A673 (cell line): ENCODE measurements around the gene CUBN.

ENCODE experiments used
- CTCF ChIP-seq: fragments of 300-800, 200-600 bp; sonication (generic); conservative IDR thresholded peaks from 2 replicates; pipeline ENCODE4 v1.5.1; 2017; ENCODE audit warnings: low read depth, mild to moderate bottlenecking, antibody characterized with exemption, low read length, moderate library complexity, mixed read lengths
- EZH2 ChIP-seq: fragments of 200-600 bp; sonication (generic); IDR thresholded peaks from 2 replicates; pipeline ENCODE4 v1.6.1; 2017; ENCODE audit warnings: borderline replicate concordance, low read depth, mild to moderate bottlenecking, mixed read lengths, antibody characterized with exemption, low read length; ENCODE audit not compliant: poor library complexity, severe bottlenecking

- TF ChIP-seq CTCF (no peak), EZH2 (no peak)
These were observed 41.3 kb downstream of the CUBN start for GRCh38 chr10:17088118-17088806.
